ENCODE data around the gene MUCL3.
"Not testable (repeated sequence)": the region's sequence is repeated elsewhere in the genome, so short reads cannot be mapped to it uniquely, and the experiment has no call there.

The MUCL3 gene

DNA sequence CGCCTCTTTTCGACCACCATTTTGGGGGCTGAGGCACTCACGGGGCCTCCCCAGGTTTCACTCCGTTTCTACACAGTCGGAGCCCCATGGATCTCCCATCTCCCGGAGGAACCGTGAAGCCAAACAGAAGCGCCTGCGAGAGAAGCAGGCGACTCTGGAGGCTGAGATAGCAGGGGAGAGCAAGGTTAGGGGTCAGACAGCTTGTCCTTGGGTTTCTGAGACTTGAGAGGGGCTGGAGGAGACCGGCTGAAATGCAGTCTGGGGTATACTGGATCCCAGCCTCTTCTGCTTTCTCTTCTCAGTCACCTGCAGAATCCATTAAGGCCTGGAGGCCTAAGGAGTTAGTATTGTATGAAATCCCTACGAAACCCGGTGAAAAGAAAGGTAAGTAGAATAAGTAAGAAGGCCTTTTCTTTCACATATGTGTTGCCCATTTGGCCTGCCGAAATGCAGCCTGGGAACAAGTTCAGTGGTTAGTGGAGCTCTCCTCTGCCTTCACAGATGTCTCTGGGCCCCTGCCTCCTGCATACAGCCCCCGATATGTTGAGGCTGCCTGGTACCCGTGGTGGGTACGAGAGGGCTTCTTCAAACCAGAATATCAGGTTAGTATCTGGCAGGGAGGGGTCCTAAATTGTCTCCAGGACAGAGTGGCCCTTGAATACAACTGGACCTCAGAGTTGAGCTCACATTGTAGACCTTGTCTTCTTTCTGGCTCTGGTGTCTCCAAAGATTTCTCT, 25.8 kb upstream of the MUCL3 start:
- TF ChIP-seq, protein P1, sequence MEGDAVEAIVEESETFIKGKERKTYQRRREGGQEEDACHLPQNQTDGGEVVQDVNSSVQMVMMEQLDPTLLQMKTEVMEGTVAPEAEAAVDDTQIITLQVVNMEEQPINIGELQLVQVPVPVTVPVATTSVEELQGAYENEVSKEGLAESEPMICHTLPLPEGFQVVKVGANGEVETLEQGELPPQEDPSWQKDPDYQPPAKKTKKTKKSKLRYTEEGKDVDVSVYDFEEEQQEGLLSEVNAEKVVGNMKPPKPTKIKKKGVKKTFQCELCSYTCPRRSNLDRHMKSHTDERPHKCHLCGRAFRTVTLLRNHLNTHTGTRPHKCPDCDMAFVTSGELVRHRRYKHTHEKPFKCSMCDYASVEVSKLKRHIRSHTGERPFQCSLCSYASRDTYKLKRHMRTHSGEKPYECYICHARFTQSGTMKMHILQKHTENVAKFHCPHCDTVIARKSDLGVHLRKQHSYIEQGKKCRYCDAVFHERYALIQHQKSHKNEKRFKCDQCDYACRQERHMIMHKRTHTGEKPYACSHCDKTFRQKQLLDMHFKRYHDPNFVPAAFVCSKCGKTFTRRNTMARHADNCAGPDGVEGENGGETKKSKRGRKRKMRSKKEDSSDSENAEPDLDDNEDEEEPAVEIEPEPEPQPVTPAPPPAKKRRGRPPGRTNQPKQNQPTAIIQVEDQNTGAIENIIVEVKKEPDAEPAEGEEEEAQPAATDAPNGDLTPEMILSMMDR (IDR thresholded peaks at IDR 0.05; ENCODE audit: extremely low read depth, missing control alignments): no peak
- no peak for DNase-seq (ENCODE audit: low spot score)

DNA sequence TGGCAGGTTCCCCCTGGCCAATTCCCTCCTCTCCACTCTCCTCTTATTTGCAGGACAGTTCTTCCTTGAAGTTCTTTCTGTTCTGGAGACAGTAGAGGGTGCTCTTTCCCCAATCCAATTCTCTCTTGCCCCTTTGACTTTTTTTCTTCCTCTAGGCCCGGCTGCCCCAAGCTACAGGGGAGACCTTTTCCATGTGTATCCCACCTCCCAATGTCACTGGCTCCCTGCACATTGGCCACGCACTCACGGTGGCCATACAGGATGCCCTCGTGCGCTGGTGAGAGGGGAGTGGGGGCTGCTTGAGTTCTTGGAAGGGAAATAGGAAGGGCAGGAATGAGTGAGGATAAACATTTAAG, 25.2 kb upstream of the MUCL3 start:
- peak; percentile 87 for DNase-seq (ENCODE audit: low spot score)
- TF ChIP-seq, protein P1 (IDR thresholded peaks at IDR 0.05; ENCODE audit: extremely low read depth, missing control alignments): peak; percentile 14

DNA sequence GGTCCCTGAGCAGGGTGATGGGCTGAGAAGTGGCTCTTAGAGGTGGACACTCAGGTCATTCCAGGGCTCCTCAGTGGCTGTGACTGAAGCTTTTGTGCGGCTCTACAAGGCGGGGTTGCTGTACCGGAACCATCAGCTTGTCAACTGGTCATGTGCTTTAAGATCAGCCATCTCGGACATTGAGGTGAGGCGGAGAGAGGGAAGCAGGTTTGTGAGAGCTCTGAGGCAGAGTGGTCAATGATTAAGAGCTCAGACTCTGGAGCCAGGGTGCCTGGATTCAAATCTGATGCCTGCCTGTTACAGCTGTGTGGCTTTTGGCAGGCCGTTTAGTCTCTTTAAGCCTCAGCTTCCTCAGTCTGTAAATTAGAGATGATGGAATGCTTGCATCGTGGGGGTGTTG, 23.7 kb upstream of the MUCL3 start:
- TF ChIP-seq, protein P1 (IDR thresholded peaks at IDR 0.05; ENCODE audit: extremely low read depth, missing control alignments): no peak

DNA sequence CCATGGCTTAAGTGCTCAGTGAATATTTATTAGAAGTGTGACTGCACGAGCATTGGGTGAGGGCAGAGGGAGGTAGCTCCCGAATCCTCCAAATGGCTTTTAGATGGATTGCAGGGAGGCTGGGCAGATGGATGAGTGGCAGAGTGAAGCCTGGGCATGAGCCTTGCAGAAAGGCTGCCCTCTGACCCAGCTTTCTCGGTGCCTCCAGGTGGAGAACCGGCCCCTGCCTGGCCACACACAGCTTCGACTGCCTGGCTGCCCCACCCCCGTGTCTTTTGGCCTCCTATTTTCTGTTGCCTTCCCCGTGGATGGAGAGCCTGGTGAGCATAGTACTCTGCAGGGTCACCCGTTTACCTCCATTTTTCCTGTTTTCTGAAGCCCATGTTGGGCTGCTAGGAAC, 23.3 kb upstream of the MUCL3 start:
- DNase-seq (ENCODE audit: low spot score): no peak

More for the DNA sequence above, 23.7 kb upstream of the MUCL3 start:
- no peak for DNase-seq (ENCODE audit: low spot score)

DNA sequence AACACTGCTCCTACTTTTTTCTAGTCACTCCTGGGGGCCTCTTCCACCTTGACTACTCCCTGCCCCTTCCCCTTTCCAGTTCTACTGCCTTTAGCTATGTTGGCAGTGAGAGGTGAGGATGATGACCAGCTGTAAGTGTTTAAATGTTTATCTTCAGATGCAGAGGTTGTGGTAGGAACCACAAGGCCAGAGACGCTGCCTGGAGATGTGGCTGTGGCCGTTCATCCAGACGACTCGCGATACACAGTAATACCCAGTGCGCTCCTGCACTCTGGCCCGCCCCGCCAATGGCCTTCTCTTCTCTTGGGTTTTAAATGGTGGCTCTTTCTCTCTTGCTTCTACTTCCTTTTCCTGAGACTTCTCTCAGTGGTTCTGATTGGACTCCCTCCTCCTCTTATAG, 22.1 kb upstream of the MUCL3 start:
- TF ChIP-seq, protein P1 (IDR thresholded peaks at IDR 0.05; ENCODE audit: extremely low read depth, missing control alignments): no peak
- DNase-seq (ENCODE audit: low spot score): no peak

More for the DNA sequence above, 23.3 kb upstream of the MUCL3 start:
- TF ChIP-seq, protein P1 (IDR thresholded peaks at IDR 0.05; ENCODE audit: extremely low read depth, missing control alignments): no peak

DNA sequence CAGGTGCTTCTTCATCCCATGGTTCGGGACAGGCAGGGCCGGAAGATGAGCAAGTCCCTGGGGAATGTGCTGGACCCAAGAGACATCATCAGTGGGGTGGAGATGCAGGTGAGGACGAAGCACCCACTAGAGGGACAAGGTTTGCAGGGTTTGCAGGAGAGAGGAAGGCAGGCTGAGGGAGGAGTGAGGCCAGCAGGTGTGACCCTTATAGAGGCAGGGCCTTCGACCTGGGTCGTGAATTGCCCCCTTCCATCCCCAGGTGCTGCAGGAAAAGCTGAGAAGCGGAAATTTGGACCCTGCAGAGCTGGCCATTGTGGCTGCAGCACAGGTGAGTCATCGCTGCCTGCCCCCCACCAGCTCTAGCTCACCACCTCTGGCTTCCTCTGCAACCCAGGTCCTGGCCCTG, 18.3 kb upstream of the MUCL3 start:
- DNase-seq (ENCODE audit: low spot score): no peak
- TF ChIP-seq, protein P1 (IDR thresholded peaks at IDR 0.05; ENCODE audit: extremely low read depth, missing control alignments): no peak

DNA sequence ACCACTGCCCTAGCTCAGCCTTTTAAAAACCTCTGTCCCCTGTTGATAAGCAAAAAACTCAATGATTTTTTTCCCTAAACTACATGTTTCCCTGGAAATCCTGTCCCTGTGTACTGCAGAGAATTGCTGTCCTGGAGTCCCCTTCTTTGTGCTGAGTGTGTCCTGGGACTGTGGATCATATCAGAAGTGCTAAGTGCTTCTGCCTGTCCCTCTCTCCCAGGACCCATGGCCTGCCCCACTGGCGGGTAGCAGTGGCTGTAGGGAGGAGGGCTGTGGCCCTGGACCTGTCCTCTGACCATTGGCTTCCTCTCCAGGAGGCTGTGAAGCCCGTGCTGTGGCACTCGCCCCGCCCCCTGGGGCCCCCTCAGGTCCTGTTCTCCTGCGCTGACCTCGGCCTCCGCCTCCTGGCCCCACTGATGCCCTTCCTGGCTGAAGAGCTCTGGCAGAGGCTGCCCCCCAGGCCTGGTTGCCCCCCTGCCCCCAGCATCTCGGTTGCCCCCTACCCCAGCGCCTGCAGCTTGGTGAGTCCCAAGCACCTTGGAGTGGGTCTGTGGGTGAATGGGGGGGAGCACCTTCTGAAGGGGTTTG, 16.6 kb upstream of the MUCL3 start:
- DNase-seq (ENCODE audit: low spot score): not testable (repeated sequence)

DNA sequence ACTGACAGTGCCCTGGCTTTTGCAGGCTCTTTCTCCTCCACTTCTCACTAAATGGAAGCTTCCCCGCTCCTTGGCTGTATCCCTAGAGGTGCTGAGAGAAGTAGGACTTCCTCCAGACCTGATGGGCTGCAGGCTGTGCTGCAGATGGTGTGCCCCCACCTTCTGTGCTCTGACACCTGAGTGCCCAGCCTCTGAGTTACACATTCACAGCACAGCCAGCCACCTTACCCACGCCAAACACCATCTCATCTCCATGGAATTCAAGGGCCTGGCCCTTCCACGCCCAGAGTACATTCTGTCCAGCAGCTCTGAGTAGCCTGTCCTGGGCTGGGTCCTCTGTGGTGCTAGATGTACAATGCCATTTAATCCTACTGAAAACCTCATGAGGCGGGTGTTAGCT, 14.1 kb upstream of the MUCL3 start:
- TF ChIP-seq, protein P1 (IDR thresholded peaks at IDR 0.05; ENCODE audit: extremely low read depth, missing control alignments): no peak
- no peak for DNase-seq (ENCODE audit: low spot score)

DNA sequence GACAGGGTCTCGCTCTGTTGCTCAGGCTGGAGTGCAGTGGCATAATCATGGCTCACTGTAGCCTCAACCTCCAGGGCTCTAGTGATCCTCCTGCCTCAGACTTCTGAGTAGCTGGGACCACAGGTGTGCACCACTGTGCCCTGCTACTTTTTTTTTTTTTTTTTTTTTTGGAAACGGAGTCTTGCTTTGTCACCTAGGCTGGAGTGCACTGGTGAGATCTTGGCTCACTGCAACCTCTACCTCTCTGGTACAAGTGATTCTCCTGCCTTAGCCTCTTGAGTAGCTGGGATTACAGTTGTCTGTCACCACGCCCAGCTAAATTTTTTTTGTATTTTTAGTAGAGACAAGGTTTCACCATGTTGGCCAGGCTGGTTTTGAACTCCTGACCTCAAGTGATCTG, 13.7 kb upstream of the MUCL3 start:
- DNase-seq (ENCODE audit: low spot score): not testable (repeated sequence)

All from GM20000 (cell line).